ENCODE measurements around the gene SMNDC1. TPM values are rescaled to one million over a fixed set of nuclear protein-coding genes. Genes with fewer than 3 reads are reported as not detected.

The SMNDC1 gene
- total RNA-seq, 4 donors from 2014 or later: 3.6 to 15.7 (median 8.9) TPM

GRCh38 chr10:110346914-110347313 lies 42.2 kb upstream of the SMNDC1 start:
- Histone ChIP-seq H3K27ac (no peak overlapping the region), H3K4me1 (no peaks in the 10 kb centered on the region), H3K9me3 (no peaks in the 10 kb centered on the region), H3K27me3 (peaks cover 15% of the 10 kb centered on the region), H3K4me3 (no peak overlapping the region), H3K36me3 (no peaks in the 10 kb centered on the region)
- in situ Hi-C loops (cut with MboI; ENCODE audit: low pct_ligation_motif_present in 1 of 4, low pct_unique_long_range_greater_than_20kb in 1 of 4, low sequenced_read_pairs in 3 of 4) (no loop called here), intact Hi-C loops (cut with DNase I; ENCODE audit: low total_unique reads) (no loop called here)
- no peak for DNase-seq
- WGBS, 2 donors (ENCODE audit: low coverage in 1 of 2): 83 to 95% methylated on average over 2 to 4 of the region's 4 CpGs
- TF ChIP-seq CTCF (IDR thresholded peaks at IDR 0.05) (no peak), POLR2AphosphoS5 (IDR thresholded peaks at IDR 0.05) (no peak), POLR2A (IDR thresholded peaks at IDR 0.05) (no peak), EP300 (IDR thresholded peaks at IDR 0.05; ENCODE audit: low read depth) (no peak)

GRCh38 chr10:110345286-110345685 lies 40.6 kb upstream of the SMNDC1 start:
- no peak for TF ChIP-seq EP300 (IDR thresholded peaks at IDR 0.05; ENCODE audit: low read depth)
- TF ChIP-seq CTCF (IDR thresholded peaks at IDR 0.05): no peak
- no peak for TF ChIP-seq POLR2AphosphoS5 (IDR thresholded peaks at IDR 0.05)
- TF ChIP-seq POLR2A (IDR thresholded peaks at IDR 0.05): no peak
- in situ Hi-C loops (cut with MboI; ENCODE audit: low pct_ligation_motif_present in 1 of 4, low pct_unique_long_range_greater_than_20kb in 1 of 4, low sequenced_read_pairs in 3 of 4): no loop called here

DNA sequence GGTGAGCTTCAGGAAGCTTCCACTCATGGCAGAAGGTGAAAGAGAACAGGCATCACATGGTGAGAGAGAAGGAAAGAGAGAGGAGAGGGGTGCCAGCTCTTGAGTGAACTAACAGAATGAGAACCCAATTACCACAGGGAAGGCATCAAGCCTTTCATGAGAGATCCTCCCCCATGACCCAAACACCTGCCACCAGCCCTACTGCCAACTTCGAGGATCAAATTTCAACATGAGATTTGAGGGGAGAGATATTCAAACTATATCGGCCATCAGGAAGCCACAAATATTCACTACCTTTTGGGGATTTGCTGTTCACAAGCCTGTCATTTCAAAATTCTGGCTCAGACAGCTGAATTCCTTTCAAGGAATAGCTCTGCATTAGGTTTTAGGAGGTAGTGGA lies 39.9 kb upstream of the SMNDC1 start:
- in situ Hi-C loops (cut with MboI; ENCODE audit: low pct_ligation_motif_present in 1 of 4, low pct_unique_long_range_greater_than_20kb in 1 of 4, low sequenced_read_pairs in 3 of 4): no loop called here

More at GRCh38 chr10:110345286-110345685, 40.6 kb upstream of the SMNDC1 start:
- no peak overlapping the region for H3K27ac ChIP-seq
- no peaks in the 10 kb centered on the region for H3K4me1 ChIP-seq
- H3K27me3 ChIP-seq: peaks cover 12% of the 10 kb centered on the region
- H3K9me3 ChIP-seq: no peaks in the 10 kb centered on the region
- no peak overlapping the region for H3K4me3 ChIP-seq
- 84 to 86% methylated on average over 4 of the region's 4 CpGs for WGBS, 2 donors (ENCODE audit: low coverage in 1 of 2)
- intact Hi-C loops (cut with DNase I; ENCODE audit: low total_unique reads): no loop called here
- DNase-seq: no peak
- no peaks in the 10 kb centered on the region for H3K36me3 ChIP-seq

GRCh38 chr10:110343947-110344346 lies 39.2 kb upstream of the SMNDC1 start:
- WGBS, 2 donors (ENCODE audit: low coverage in 1 of 2): 87 to 96% methylated on average over 3 to 5 of the region's 5 CpGs
- Histone ChIP-seq H3K27ac (no peak overlapping the region), H3K4me1 (no peaks in the 10 kb centered on the region), H3K4me3 (no peak overlapping the region), H3K36me3 (no peaks in the 10 kb centered on the region), H3K27me3 (peaks cover 12% of the 10 kb centered on the region), H3K9me3 (no peaks in the 10 kb centered on the region)
- DNase-seq: no peak
- TF ChIP-seq POLR2AphosphoS5 (IDR thresholded peaks at IDR 0.05): no peak
- TF ChIP-seq CTCF (IDR thresholded peaks at IDR 0.05): no peak
- no peak for TF ChIP-seq EP300 (IDR thresholded peaks at IDR 0.05; ENCODE audit: low read depth)
- no peak for TF ChIP-seq POLR2A (IDR thresholded peaks at IDR 0.05)
- intact Hi-C loops (cut with DNase I; ENCODE audit: low total_unique reads): no loop called here
- in situ Hi-C loops (cut with MboI; ENCODE audit: low pct_ligation_motif_present in 1 of 4, low pct_unique_long_range_greater_than_20kb in 1 of 4, low sequenced_read_pairs in 3 of 4): no loop called here

More for the DNA sequence above, 39.9 kb upstream of the SMNDC1 start:
- Histone ChIP-seq H3K4me3 (no peak overlapping the region), H3K4me1 (no peaks in the 10 kb centered on the region), H3K36me3 (no peaks in the 10 kb centered on the region), H3K27ac (no peak overlapping the region), H3K9me3 (no peaks in the 10 kb centered on the region), H3K27me3 (peaks cover 12% of the 10 kb centered on the region)
- 33 to 41% methylated on average over 1 to 2 of the region's 2 CpGs for WGBS, 2 donors (ENCODE audit: low coverage in 1 of 2)
- intact Hi-C loops (cut with DNase I; ENCODE audit: low total_unique reads): no loop called here
- no peak for DNase-seq
- no peak for TF ChIP-seq POLR2AphosphoS5 (IDR thresholded peaks at IDR 0.05)
- no peak for TF ChIP-seq POLR2A (IDR thresholded peaks at IDR 0.05)
- no peak for TF ChIP-seq CTCF (IDR thresholded peaks at IDR 0.05)
- TF ChIP-seq EP300 (IDR thresholded peaks at IDR 0.05; ENCODE audit: low read depth): no peak
